ENCODE results near the gene EIF2B4.
"Not testable (repeated sequence)": the region's sequence is repeated elsewhere in the genome, so short reads cannot be mapped to it uniquely, and the experiment has no call there.

EIF2B4 gene

GRCh38 chr2:27320958-27321543 is 49.1 kb downstream of the EIF2B4 start:
- no peaks in the 10 kb centered on the region for H3K27me3 ChIP-seq (ENCODE audit: low read length)
- H3K9me2 ChIP-seq (replicated peaks; ENCODE audit: insufficient read depth, low read length) = no peaks in the 10 kb centered on the region
- H4K20me1 ChIP-seq (ENCODE audit: low read depth, low read length) = no peaks in the 10 kb centered on the region
- TF ChIP-seq CTCF (IDR thresholded peaks at IDR 0.05; ENCODE audit: insufficient read depth, low read length, poor library complexity, severe bottlenecking) (no peak), EZH2phosphoT487 (conservative IDR thresholded peaks at IDR 0.05; ENCODE audit: low read length) (no peak)
- H2AFZ ChIP-seq (ENCODE audit: low read depth, low read length, severe bottlenecking) = no peak overlapping the region
- H3K79me2 ChIP-seq (ENCODE audit: insufficient read depth, low read length) = 0 out of 2 replicates have a peak, but pooled peaks cover 8% of the 10 kb centered on the region
- no peak overlapping the region for H3K27ac ChIP-seq (ENCODE audit: low read depth, low read length)
- H3K4me2 ChIP-seq (ENCODE audit: low read depth, low read length, poor library complexity, severe bottlenecking) = peak overlapping the region; percentile 87
- H3K9ac ChIP-seq (ENCODE audit: low read length) = 0 out of 2 replicates have a peak overlapping the region, but pooled peaks have one; percentile 89
- H3F3A ChIP-seq (ENCODE audit: insufficient read depth) = peaks cover 16% of the 10 kb centered on the region
- H3K4me3 ChIP-seq (ENCODE audit: insufficient read depth, low read length, poor library complexity, severe bottlenecking) = no peak overlapping the region
- no peaks in the 10 kb centered on the region for H3K9me3 ChIP-seq (ENCODE audit: insufficient read depth, low read length)
- H3K36me3 ChIP-seq (ENCODE audit: low read length) = no peaks in the 10 kb centered on the region

GRCh38 chr2:27319839-27320238 is 50.3 kb downstream of the EIF2B4 start:
- H3K79me2 ChIP-seq (ENCODE audit: insufficient read depth, low read length); H3K36me3 ChIP-seq (ENCODE audit: low read length); H3K9me2 ChIP-seq (replicated peaks; ENCODE audit: insufficient read depth, low read length); H3K4me3 ChIP-seq (ENCODE audit: insufficient read depth, low read length, poor library complexity, severe bottlenecking); H3F3A ChIP-seq (ENCODE audit: insufficient read depth); H3K9ac ChIP-seq (ENCODE audit: low read length); H3K27me3 ChIP-seq (ENCODE audit: low read length); H3K27ac ChIP-seq (ENCODE audit: low read depth, low read length); H4K20me1 ChIP-seq (ENCODE audit: low read depth, low read length); H3K4me2 ChIP-seq (ENCODE audit: low read depth, low read length, poor library complexity, severe bottlenecking); H2AFZ ChIP-seq (ENCODE audit: low read depth, low read length, severe bottlenecking); H3K9me3 ChIP-seq (ENCODE audit: insufficient read depth, low read length): not testable (repeated sequence)

GRCh38 chr2:27316655-27317412 is 53.3 kb downstream of the EIF2B4 start:
- H3K9me3 ChIP-seq (ENCODE audit: insufficient read depth, low read length) = no peaks in the 10 kb centered on the region
- H3K4me2 ChIP-seq (ENCODE audit: low read depth, low read length, poor library complexity, severe bottlenecking) = no peak overlapping the region
- H2AFZ ChIP-seq (ENCODE audit: low read depth, low read length, severe bottlenecking) = no peak overlapping the region
- TF ChIP-seq EZH2phosphoT487 (conservative IDR thresholded peaks at IDR 0.05; ENCODE audit: low read length) (no peak), CTCF (IDR thresholded peaks at IDR 0.05; ENCODE audit: insufficient read depth, low read length, poor library complexity, severe bottlenecking) (no peak)
- no peaks in the 10 kb centered on the region for H3K9me2 ChIP-seq (replicated peaks; ENCODE audit: insufficient read depth, low read length)
- no peaks in the 10 kb centered on the region for H3K27me3 ChIP-seq (ENCODE audit: low read length)
- no peak overlapping the region for H3K4me3 ChIP-seq (ENCODE audit: insufficient read depth, low read length, poor library complexity, severe bottlenecking)
- no peaks in the 10 kb centered on the region for H3K79me2 ChIP-seq (ENCODE audit: insufficient read depth, low read length)
- H4K20me1 ChIP-seq (ENCODE audit: low read depth, low read length) = no peaks in the 10 kb centered on the region
- H3K36me3 ChIP-seq (ENCODE audit: low read length) = no peaks in the 10 kb centered on the region
- no peak overlapping the region for H3K27ac ChIP-seq (ENCODE audit: low read depth, low read length)
- H3K9ac ChIP-seq (ENCODE audit: low read length) = no peak overlapping the region
- H3F3A ChIP-seq (ENCODE audit: insufficient read depth) = no peaks in the 10 kb centered on the region; the same call in 1 of the 2 replicates

- Histone ChIP-seq H3K9ac (ENCODE audit: low read length) (no peak overlapping the region), H3K4me3 (ENCODE audit: insufficient read depth, low read length, poor library complexity, severe bottlenecking) (no peak overlapping the region), H3K27ac (ENCODE audit: low read depth, low read length) (no peak overlapping the region), H2AFZ (ENCODE audit: low read depth, low read length, severe bottlenecking) (no peak overlapping the region), H3K4me2 (ENCODE audit: low read depth, low read length, poor library complexity, severe bottlenecking) (no peak overlapping the region), H3K36me3 (ENCODE audit: low read length) (no peaks in the 10 kb centered on the region), H3K9me3 (ENCODE audit: insufficient read depth, low read length) (no peaks in the 10 kb centered on the region), H3K79me2 (ENCODE audit: insufficient read depth, low read length) (no peaks in the 10 kb centered on the region), H4K20me1 (ENCODE audit: low read depth, low read length) (no peaks in the 10 kb centered on the region), H3F3A (ENCODE audit: insufficient read depth) (no peaks in the 10 kb centered on the region), H3K9me2 (replicated peaks; ENCODE audit: insufficient read depth, low read length) (no peaks in the 10 kb centered on the region), H3K27me3 (ENCODE audit: low read length) (no peaks in the 10 kb centered on the region)
- TF ChIP-seq CTCF (IDR thresholded peaks at IDR 0.05; ENCODE audit: insufficient read depth, low read length, poor library complexity, severe bottlenecking) (no peak), EZH2phosphoT487 (conservative IDR thresholded peaks at IDR 0.05; ENCODE audit: low read length) (no peak)
These were observed 55.0 kb downstream of the EIF2B4 start for GRCh38 chr2:27315122-27315521.

All from SU-DHL-6 (cell line).